ENCODE results near the gene KAZN. TPM values are rescaled to one million over a fixed set of nuclear protein-coding genes. Genes with fewer than 3 reads are reported as not detected.

The KAZN gene
- total and polyA plus RNA-seq, 2 of the 8 experiments (the other 6 are each of a cell fraction or from before 2014, with no cell fraction given) = 3.7 to 11.8 TPM

DNA sequence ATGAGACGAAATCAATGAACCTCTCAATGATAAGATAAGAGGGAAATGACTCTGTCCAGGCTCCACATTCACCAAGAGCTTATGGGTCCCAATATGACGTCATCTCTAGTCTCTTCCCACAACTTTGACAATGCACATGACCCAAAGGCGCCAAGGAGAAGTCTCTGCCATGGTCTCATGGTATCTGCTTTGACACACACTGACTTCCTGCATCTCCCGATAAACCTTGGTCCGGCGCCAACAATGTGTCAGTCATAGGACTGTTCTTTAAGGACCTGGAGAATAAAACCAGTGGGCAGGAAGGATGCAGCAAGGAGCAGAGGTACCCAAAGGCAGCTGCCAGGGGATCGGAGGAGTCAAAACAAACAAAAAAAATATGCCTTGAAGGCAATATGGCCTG is 508.1 kb downstream of the KAZN start:
- H3K23me2 ChIP-seq (ENCODE audit: low read depth, low read length) = peaks cover 9% of the 10 kb centered on the region; the same call in 1 of the 2 replicates
- no peaks in the 10 kb centered on the region; a peak in 4 of 7 replicates for H3K27me3 ChIP-seq (replicated peaks in 1 of 4; ENCODE audit: control insufficient read depth in 3 of 4, extremely low read depth in 1 of 4, insufficient read depth in 3 of 4, low read length in 3 of 4)
- H3K18ac ChIP-seq (ENCODE audit: extremely low read depth, low read length) = no peak overlapping the region
- no peak overlapping the region for H3K9ac ChIP-seq (replicated peaks in 1 of 4; ENCODE audit: extremely low read depth in 1 of 4, low read depth in 3 of 4, low read length in 3 of 4)
- H3K79me2 ChIP-seq (ENCODE audit: control insufficient read depth in 1 of 2, insufficient read depth in 2 of 2, low read length in 2 of 2) = no peaks in the 10 kb centered on the region
- no peaks in the 10 kb centered on the region for H3K79me1 ChIP-seq (ENCODE audit: low read depth, low read length)
- H4K91ac ChIP-seq (replicated peaks; ENCODE audit: insufficient read length, low read length) = no peak overlapping the region
- no peak overlapping the region for H4K8ac ChIP-seq (ENCODE audit: extremely low read depth, insufficient read depth, low read length)
- no peak overlapping the region for H3K4me2 ChIP-seq (ENCODE audit: insufficient read depth in 1 of 2, low read depth in 2 of 2, low read length in 2 of 2)
- no peak overlapping the region for H2BK20ac ChIP-seq (ENCODE audit: low read length)
- no peaks in the 10 kb centered on the region for H3K36me3 ChIP-seq (ENCODE audit: control insufficient read depth in 2 of 4, insufficient read depth in 4 of 4, low read length in 3 of 4)
- ChIA-PET POLR2A (ENCODE audit: partially characterized antibody) (no interaction called here), CTCF (ENCODE audit: partially characterized antibody) (interaction anchor here (0.7 to 3.1 kb wide), 8 partner anchors 8 to 212 kb away, joined by 3 to 9 read pairs (median 6); partner anchors contain the start of gene TMEM51)
- H2BK12ac ChIP-seq (ENCODE audit: low read depth, low read length) = no peak overlapping the region
- no peak overlapping the region for H2BK120ac ChIP-seq (replicated peaks; ENCODE audit: low read depth, low read length)
- H2AK5ac ChIP-seq (ENCODE audit: low read depth, low read length) = no peak overlapping the region
- H3K9me3 ChIP-seq (ENCODE audit: insufficient read depth in 2 of 2, low read depth in 1 of 2, low read length in 1 of 2) = no peaks in the 10 kb centered on the region
- H3K4me1 ChIP-seq (replicated peaks in 1 of 4; ENCODE audit: control insufficient read depth in 3 of 4, insufficient read depth in 4 of 4, low read length in 3 of 4) = peaks cover 4 to 19% (median 7%) of the 10 kb centered on the region in 4 experiments
- H2BK5ac ChIP-seq (ENCODE audit: low read depth, low read length) = no peak overlapping the region
- H4K5ac ChIP-seq (ENCODE audit: insufficient read length, low read depth, low read length) = no peak overlapping the region
- no peak overlapping the region for H3K4me3 ChIP-seq (ENCODE audit: extremely low read depth in 1 of 4, insufficient read depth in 2 of 4, low read depth in 3 of 4, low read length in 4 of 4)
- H2AFZ ChIP-seq (ENCODE audit: low read length) = no peak overlapping the region
- DNase-seq (ENCODE audit: low read depth in 1 of 2, low spot score in 2 of 2) (no peak), FAIRE-seq (no peak)
- no peak overlapping the region for H3K56ac ChIP-seq (replicated peaks; ENCODE audit: insufficient read length, low read depth, low read length)
- WGBS, 2 experiments (ENCODE audit: extremely low coverage in 1 of 2, insufficient coverage in 1 of 2, insufficient read length in 1 of 2, insufficient replicate concordance in 2 of 2, low coverage in 1 of 2, low lambda C conversion rate in 2 of 2, missing lambda C conversion rate in 1 of 2) = 85% methylated on average over 7 of the region's 7 CpGs; no CpG with 5 or more reads in 1 of the 2 experiments
- TF ChIP-seq SP2 (IDR thresholded peaks at IDR 0.05; ENCODE audit: low read length) (no peak), PHF8 (conservative IDR thresholded peaks at IDR 0.05; ENCODE audit: low read depth, low read length) (no peak), ZNF274 (IDR thresholded peaks at IDR 0.05; ENCODE audit: borderline replicate concordance, extremely low read depth, low read length) (no peak), BCL11A (IDR thresholded peaks at IDR 0.05; ENCODE audit: low read depth in 2 of 2, low read length in 2 of 2) (no peak), RBBP5 (IDR thresholded peaks at IDR 0.05; ENCODE audit: borderline replicate concordance, low read depth, low read length) (no peak), HDAC2 (IDR thresholded peaks at IDR 0.05; ENCODE audit: borderline replicate concordance in 1 of 2, low read depth in 2 of 2, low read length in 2 of 2) (no peak), POU5F1 (IDR thresholded peaks at IDR 0.05; ENCODE audit: low read depth, low read length) (no peak), RAD21 (IDR thresholded peaks at IDR 0.05 in 1 of 2, conservative IDR thresholded peaks at IDR 0.05 in 1 of 2; ENCODE audit: low read depth in 2 of 2, low read length in 2 of 2) (no peak), SRF (IDR thresholded peaks at IDR 0.05; ENCODE audit: low read depth, low read length) (no peak), TCF12 (IDR thresholded peaks at IDR 0.05; ENCODE audit: low read depth, low read length) (no peak), KDM1A (IDR thresholded peaks at IDR 0.05; ENCODE audit: borderline replicate concordance, low read length) (no peak), POLR2A (IDR thresholded peaks at IDR 0.05; ENCODE audit: control extremely low read depth in 1 of 2, low read depth in 2 of 2, low read length in 2 of 2) (no peak), POLR2AphosphoS5 (IDR thresholded peaks at IDR 0.05; ENCODE audit: low read depth, low read length) (no peak)
- TF ChIP-seq, protein P1, sequence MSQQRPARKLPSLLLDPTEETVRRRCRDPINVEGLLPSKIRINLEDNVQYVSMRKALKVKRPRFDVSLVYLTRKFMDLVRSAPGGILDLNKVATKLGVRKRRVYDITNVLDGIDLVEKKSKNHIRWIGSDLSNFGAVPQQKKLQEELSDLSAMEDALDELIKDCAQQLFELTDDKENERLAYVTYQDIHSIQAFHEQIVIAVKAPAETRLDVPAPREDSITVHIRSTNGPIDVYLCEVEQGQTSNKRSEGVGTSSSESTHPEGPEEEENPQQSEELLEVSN (IDR thresholded peaks at IDR 0.05) = no peak
- H3K4ac ChIP-seq (replicated peaks; ENCODE audit: insufficient read length, low read depth, low read length) = no peak overlapping the region
- H2BK15ac ChIP-seq (ENCODE audit: low read length) = no peak overlapping the region
- H3K14ac ChIP-seq (ENCODE audit: insufficient read length) = no peak overlapping the region
- H4K20me1 ChIP-seq (replicated peaks in 1 of 2; ENCODE audit: control insufficient read depth in 1 of 2, insufficient read depth in 2 of 2, low read length in 2 of 2) = peaks cover 0 to 2% of the 10 kb centered on the region in 2 experiments
- no peak overlapping the region for H3K27ac ChIP-seq (ENCODE audit: low read depth, low read length)
- H3K23ac ChIP-seq (ENCODE audit: insufficient read length) = no peak overlapping the region
